NCI-H82 treated with DMSO at 0.1 percent for 48 hours (cell line): ENCODE data around the gene PRKCZ.

Source experiments
- DNase-seq: peaks from one replicate; lab custom pipeline; 2025; ENCODE audit not compliant: unreplicated experiment; lab: John Stamatoyannopoulos, UW

PRKCZ gene

DNA sequence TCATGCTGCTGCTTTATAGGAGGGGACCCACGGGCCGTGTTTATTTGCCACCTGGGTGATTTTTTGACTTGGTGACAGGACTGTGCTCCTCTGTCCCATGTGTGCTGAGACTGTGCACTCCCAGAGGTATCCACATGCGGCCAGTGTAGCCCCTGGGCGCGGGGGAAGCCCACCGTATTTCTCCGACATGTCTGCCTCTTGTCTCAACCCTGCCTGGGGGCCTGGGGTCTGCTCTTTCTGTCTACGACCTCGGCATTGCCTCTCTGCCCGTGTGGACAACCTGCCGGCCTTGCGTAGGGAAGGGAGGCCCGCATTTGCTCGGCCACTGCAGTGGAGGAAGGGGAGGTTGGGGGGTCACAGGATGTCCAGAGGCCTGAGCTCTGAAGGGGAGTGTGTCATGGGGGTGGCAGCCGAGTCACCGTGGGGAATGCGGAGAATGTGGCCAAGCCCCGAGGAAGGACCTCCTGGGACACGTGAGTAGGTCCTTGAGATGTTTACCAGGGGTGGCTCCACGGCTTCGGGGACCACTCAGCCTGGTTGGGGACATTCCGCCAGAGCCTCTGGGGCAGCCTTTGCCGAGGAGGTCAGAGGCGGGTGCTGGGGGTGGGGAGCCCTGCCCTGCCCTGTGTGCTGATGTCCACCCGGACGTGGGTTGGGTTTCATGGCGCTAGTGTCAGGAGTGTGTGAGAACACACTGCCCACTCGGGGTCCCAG is 11.0 kb downstream of the PRKCZ start:
- no peak for DNase-seq

GRCh38 chr1:2065699-2066098 is 15.5 kb downstream of the PRKCZ start:
- no peak for DNase-seq

DNA sequence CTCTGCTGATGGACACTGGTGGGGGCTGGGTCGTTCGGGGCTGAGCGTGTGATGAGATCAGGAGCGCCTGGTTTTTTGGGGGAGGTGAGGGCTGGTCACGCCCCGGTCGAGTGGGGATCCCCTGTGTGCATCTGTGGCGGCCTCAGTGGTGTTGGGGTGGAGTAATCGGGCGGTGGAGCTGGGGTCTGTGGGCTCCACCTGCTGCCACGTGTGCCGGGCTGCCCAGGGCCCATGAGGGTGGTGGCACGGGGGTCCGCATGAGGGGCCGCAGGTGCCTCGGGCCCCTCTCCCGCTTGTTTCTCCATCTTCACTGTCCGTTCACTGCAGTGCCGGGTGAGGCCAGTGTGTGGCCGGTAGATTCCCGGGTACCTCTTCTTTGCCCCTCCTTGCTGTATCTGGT is 17.2 kb downstream of the PRKCZ start:
- DNase-seq = no peak

DNA sequence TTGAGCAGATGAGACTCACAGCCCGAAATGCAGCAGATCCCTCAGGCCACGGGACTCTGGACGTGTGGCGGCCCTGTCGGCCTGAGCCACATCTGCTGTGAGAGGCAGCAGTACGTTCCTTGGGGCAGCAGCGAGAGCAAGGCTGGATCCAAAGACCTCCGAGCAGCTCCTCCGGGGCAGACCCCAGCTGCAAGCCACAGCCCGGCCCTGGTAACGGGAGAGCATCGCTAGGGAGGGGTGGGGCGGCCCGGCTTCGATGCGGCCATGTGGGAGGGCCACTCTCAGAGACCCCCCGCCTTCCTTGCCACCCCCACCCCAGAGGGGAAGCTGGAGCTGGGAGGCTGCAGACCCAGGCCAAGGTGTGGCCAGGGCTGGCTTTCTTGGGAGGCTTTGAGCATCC is 17.8 kb downstream of the PRKCZ start:
- no peak for DNase-seq

DNA sequence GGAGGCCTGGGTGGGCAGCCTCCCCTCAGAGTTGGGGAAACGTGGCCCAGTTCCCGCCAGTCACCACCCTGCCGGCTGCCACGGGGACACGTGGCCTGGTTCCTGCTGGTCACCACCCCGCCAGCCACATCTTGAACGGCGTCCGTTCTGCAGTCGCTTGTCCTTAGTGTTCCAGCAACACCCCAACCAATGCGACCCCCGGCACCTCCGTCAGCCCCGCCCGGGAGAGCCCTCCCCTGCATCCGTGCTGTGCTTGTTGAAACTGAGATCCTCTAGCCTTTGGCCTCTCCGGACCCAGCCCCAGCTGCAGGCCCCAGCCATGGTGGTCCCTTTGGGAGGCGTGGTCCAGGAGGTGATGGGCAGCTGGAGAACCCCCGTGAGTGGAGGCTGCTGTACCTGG is 18.7 kb downstream of the PRKCZ start:
- no peak for DNase-seq

GRCh38 chr1:2070016-2070415 is 19.8 kb downstream of the PRKCZ start:
- DNase-seq = no peak

DNA sequence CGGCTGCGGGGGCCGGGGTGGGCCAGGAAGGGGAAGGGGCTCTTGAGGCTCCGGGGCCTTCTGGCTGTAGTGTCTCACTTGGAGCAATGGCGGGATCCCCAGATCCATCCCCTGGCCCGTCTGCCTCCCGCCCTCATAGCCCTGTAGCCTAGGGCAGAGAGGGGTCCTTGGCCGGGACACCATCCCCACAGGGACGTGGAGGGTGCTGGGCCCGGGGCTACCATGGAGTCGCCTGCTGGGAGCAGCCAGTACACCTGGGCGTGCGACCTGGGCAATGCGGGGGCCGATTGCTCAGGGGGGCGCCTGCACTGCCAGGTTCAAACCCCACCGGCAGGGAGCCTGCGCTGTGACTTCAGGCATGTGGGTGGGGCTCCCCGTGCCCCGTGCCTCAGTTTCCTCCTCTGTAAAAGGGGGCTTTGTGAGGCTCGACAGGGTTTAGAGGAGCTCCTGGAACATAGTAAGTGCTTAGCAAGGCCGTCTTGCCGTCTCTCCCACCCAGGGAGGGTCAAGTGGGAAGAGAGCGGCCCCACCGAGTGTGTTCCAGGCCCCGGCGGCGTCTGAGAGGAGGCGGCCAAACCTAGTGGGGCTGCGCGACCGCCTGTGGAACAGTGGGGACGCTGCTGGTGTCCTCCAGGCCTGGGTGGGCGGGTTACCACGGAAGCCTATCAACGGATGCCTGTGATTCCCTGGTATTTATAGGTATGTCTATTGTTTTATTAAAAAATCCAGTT is 20.8 kb downstream of the PRKCZ start:
- no peak for DNase-seq

DNA sequence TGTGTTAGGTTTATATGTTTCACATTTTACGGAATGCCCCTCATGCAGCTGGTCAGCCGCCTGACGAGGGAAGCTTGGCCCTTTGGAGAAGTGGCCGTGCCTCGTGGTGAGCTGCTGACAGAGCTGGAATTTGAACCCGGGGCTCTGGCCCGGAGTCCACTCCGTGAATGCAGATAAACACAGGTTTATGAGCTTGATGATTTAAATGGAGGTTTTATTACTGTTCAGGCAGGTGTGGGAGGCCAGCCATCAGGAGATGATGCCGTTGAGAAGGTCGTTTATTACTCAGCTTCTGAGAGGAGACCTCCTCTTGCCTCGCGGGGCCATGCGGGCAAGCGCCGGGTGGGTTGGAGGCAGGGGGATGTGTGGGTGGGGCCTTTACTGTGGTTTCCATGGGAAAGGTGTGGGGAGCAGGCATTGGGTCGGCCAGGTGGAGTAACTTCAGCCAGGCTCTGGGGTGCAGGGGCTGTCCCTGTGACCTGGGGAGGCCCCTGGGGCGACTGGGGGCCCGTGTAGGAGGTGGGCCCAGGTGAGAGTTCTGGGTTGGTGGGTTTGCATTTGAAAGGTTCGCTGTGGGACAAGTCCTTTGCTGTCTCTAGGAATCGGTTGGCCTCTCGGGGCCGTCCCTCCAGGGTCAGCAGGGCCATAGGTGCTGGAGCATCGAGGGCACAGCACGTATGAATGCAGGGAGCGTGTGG is 22.0 kb downstream of the PRKCZ start:
- no peak for DNase-seq

DNA sequence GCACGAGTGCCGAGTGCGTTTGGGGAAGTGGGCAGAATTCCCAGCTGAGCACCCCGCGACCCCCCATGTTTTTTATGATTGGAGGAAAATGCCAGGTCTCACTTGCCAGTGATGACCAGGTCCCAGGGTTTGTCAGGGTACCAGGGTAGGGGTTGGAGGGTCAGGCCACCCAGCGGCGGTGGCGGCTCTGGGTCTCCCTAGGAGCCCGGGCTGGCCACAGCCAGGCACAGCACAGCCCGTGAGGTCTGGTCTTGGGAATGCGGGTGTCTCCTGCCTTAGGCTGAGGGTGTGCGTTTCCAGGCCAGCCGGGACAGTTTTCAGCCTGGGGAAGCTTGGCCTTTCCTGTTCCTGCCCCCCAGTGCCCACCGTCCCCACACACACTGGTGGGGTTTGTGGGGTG is 22.7 kb downstream of the PRKCZ start:
- no peak for DNase-seq

GRCh38 chr1:2073382-2074230 is 23.4 kb downstream of the PRKCZ start:
- DNase-seq = no peak

GRCh38 chr1:2074396-2074795 is 24.2 kb downstream of the PRKCZ start:
- no peak for DNase-seq

- DNase-seq = no peak
These were observed 24.9 kb downstream of the PRKCZ start for GRCh38 chr1:2074944-2075740.

GRCh38 chr1:2076826-2077225 is 26.6 kb downstream of the PRKCZ start:
- no peak for DNase-seq

- DNase-seq = no peak
These were observed 28.0 kb downstream of the PRKCZ start for GRCh38 chr1:2078170-2078569.

GRCh38 chr1:2079396-2080085 is 29.3 kb downstream of the PRKCZ start:
- DNase-seq = no peak

- no peak for DNase-seq
These were observed 29.9 kb downstream of the PRKCZ start for GRCh38 chr1:2080140-2080539.

DNA sequence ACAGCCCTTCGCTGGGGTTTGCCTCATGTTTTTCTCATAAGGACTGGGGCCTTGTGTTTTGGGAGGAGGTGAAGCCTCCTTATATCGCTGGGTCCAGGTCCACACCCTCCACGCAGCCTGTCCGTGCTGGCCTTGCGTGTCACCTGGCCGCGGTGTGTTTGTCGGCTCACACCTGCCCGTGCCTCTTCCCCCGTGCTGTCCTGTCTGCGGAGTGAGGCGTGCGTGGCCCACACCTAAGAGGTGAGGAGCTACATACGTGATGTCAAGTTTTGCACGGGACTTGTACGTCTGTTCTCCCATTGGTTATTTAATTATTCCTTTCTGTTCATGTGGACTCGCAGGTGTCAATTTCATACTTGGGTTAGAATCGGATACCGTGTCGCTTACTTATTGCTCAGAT is 30.7 kb downstream of the PRKCZ start:
- no peak for DNase-seq

DNA sequence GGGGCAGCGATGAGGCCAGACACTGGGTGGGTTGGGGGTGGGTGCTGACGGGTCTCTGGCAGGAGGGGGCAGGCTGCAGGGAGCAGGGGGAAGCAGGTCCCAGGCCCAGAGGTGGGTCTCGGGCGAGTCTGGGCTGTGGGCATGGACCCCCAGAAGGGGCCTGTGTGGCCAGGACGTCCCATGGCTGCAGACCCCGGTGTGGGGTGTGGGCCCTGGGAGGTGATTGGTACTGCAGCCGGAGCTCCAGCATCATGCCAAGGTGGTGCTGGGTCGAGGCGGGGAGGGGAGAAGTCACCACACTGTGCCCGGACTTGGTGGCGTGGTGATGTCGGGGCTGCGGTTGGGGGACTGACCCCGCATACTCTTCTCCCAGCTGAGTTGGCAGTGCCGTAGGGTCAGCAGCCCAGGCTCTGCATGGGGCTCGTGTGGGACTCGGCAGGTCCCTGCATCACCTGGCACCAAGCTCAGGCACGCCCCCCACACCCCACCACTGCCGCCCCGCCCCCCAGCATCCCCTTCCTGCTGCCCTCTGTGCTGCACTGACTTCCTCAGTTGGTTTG is 31.2 kb downstream of the PRKCZ start:
- no peak for DNase-seq

DNA sequence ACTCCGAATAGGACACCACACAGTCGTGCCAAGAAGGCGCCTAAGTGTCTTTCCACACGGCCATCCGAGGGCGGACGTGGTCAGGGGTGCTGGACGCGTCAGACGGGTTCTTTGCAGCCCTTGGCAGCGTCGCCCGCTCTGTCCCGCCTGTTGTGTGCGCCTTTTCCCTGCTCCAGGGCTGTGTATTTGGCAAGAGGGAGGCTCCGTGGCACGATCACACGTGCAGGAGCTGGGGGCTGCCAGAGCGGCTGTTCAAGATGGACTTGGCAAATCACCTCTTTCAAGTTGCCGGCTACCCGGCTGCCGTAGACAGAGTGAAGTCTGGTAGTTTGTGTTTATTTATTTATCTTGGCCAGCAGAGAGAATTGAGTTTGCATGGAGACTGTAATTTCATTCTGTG is 31.9 kb downstream of the PRKCZ start:
- DNase-seq = no peak

DNA sequence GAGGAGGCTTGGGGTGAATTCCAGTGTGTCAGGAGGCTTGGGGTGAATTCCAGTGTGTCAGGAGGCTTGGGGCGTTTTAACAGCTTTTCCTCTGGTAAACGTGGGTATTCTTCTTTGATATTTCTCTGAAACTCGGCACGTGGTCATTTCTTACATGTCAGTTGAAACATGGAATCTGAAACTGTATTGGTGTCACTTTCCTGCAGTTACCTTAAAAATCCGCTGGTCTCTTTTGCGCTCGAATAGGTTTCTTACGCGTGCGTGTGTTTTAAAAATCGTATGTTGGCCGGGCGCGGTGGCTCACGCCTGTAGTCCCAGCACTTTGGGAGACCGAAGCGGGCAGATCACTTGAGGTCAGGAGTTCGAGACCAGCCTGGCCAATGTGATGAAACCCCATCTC is 33.5 kb downstream of the PRKCZ start:
- no peak for DNase-seq
